ENCODE measurements around the gene DLGAP1. TPM values are rescaled to one million over a fixed set of nuclear protein-coding genes. Genes with fewer than 3 reads are reported as not detected.

Gene DLGAP1
- total RNA-seq, 4 donors from 2014 or later, result 0.22 to 1.5 (median 0.56) TPM

DNA sequence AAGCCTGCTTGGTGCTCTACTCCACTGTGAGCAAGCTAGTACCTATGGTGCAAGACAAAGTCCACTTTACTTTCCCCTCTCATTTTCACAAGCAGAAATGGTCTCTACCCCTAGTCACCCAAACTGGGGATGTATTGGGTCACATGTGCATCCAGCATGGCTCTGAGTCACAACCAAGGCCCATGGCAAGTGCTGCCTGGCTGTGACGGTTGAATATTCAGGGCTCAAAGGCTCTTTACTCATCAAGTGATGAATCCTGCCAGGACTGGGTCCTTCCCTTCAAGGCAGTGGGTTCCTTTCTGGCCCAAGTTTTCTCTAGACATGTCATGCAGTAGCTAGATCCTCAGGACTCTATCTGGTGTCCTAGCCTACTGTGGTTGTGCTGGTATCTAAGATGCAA is 311.5 kb downstream of the DLGAP1 start:
- 100% methylated on average over 1 of the region's 1 CpG; no CpG with 5 or more reads in 1 of the 2 donors for WGBS, 2 donors (ENCODE audit: low coverage in 1 of 2)
- Histone ChIP-seq H3K36me3 (no peaks in the 10 kb centered on the region), H3K9me3 (no peaks in the 10 kb centered on the region), H3K27ac (no peak overlapping the region), H3K4me1 (no peaks in the 10 kb centered on the region), H3K27me3 (peaks cover 4% of the 10 kb centered on the region), H3K4me3 (no peak overlapping the region)
- ATAC-seq, result no peak
- TF ChIP-seq POLR2A (IDR thresholded peaks at IDR 0.05) (no peak), EP300 (IDR thresholded peaks at IDR 0.05) (no peak), POLR2AphosphoS5 (IDR thresholded peaks at IDR 0.05) (no peak)
- TF ChIP-seq, protein P1, sequence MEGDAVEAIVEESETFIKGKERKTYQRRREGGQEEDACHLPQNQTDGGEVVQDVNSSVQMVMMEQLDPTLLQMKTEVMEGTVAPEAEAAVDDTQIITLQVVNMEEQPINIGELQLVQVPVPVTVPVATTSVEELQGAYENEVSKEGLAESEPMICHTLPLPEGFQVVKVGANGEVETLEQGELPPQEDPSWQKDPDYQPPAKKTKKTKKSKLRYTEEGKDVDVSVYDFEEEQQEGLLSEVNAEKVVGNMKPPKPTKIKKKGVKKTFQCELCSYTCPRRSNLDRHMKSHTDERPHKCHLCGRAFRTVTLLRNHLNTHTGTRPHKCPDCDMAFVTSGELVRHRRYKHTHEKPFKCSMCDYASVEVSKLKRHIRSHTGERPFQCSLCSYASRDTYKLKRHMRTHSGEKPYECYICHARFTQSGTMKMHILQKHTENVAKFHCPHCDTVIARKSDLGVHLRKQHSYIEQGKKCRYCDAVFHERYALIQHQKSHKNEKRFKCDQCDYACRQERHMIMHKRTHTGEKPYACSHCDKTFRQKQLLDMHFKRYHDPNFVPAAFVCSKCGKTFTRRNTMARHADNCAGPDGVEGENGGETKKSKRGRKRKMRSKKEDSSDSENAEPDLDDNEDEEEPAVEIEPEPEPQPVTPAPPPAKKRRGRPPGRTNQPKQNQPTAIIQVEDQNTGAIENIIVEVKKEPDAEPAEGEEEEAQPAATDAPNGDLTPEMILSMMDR (IDR thresholded peaks at IDR 0.05), result no peak

- Histone ChIP-seq H3K27me3 (peaks cover 4% of the 10 kb centered on the region), H3K4me1 (no peaks in the 10 kb centered on the region), H3K9me3 (no peaks in the 10 kb centered on the region), H3K36me3 (no peaks in the 10 kb centered on the region), H3K27ac (no peak overlapping the region), H3K4me3 (no peak overlapping the region)
- no peak for ATAC-seq
- TF ChIP-seq POLR2AphosphoS5 (IDR thresholded peaks at IDR 0.05), result no peak
- TF ChIP-seq, protein P1 (IDR thresholded peaks at IDR 0.05), result no peak
- no peak for TF ChIP-seq EP300 (IDR thresholded peaks at IDR 0.05)
- TF ChIP-seq POLR2A (IDR thresholded peaks at IDR 0.05), result no peak
- 70 to 93% methylated on average over 2 to 3 of the region's 5 CpGs for WGBS, 2 donors (ENCODE audit: low coverage in 1 of 2)
These were observed 312.2 kb downstream of the DLGAP1 start for GRCh38 chr18:4142876-4143275.

DNA sequence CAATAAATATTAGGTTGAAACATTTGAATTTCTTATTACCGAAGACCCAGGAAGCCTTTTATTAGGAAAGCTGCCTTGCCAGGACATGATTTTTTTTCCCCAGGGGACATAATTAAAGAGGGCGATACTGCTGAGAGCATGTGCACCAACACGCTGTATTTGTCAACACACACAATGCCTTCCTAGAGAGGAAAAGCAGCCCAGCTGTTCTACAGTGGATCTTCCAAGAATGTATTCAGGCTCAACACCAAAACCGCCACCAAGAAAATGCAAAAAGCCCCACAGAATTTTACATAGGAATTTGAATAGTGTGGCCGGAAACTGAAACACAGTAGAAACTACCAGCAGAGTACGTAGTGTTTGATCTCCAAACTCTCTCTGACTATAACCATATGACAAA is 320.4 kb downstream of the DLGAP1 start:
- H3K36me3 ChIP-seq, result no peaks in the 10 kb centered on the region
- H3K4me1 ChIP-seq, result no peaks in the 10 kb centered on the region
- H3K4me3 ChIP-seq, result no peak overlapping the region
- no peaks in the 10 kb centered on the region for H3K27me3 ChIP-seq
- H3K27ac ChIP-seq, result no peak overlapping the region
- 44 to 54% methylated on average over 5 to 6 of the region's 6 CpGs for WGBS, 2 donors (ENCODE audit: low coverage in 1 of 2)
- TF ChIP-seq POLR2AphosphoS5 (IDR thresholded peaks at IDR 0.05) (no peak), POLR2A (IDR thresholded peaks at IDR 0.05) (no peak), EP300 (IDR thresholded peaks at IDR 0.05) (no peak)
- TF ChIP-seq, protein P1 (IDR thresholded peaks at IDR 0.05), result no peak
- H3K9me3 ChIP-seq, result no peaks in the 10 kb centered on the region
- no peak for ATAC-seq

DNA sequence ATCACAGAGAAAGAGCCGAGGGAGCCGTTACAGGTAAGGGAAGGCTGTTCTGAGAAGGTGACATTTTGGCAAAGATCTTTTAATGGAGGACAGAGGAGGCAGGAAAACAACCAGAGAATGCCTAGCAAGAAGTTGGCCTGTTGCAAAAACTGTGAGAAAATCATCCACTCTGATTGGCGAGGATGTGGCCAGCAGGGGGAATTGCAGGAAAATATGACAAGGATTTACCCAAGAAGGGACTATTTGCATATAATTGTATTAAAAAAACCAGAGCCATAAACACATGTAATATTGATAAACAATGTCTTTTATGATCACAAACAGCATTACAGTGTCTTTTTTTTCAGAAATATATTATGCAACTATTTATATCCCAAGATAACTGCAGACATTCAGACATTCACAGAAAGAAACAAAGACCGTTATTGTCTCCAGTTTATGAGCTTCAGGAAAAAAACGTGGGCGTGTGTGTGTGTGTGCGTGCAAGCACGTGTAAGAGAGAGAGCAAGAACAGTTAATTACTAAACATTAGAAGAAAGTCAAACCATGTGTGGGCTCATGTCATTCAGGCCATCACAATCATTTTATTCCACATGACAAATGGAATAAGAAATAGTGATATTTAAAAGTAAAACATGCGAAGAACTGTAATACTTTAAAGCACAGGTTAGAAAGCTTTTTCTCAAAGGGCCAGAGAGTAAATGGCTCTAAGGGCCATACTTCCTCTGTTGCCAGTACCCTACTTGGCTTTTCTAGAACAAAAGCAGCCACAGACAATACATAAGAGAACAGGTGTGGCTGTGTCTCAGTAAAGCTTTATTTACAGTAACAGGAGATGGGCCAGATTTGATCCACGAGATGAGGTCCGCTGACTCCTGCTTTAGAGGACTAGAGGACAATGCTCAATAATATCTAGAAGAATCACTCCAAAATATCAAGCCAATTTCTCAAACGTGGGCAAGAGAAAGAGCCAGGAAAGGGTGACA is 324.1 kb downstream of the DLGAP1 start:
- no peaks in the 10 kb centered on the region for H3K9me3 ChIP-seq
- no peaks in the 10 kb centered on the region for H3K4me1 ChIP-seq
- no peaks in the 10 kb centered on the region for H3K27me3 ChIP-seq
- no peaks in the 10 kb centered on the region for H3K36me3 ChIP-seq
- WGBS, 2 donors (ENCODE audit: low coverage in 1 of 2), result 44 to 60% methylated on average over 9 to 12 of the region's 12 CpGs
- no peak for TF ChIP-seq POLR2AphosphoS5 (IDR thresholded peaks at IDR 0.05)
- TF ChIP-seq EP300 (IDR thresholded peaks at IDR 0.05), result no peak
- TF ChIP-seq, protein P1 (IDR thresholded peaks at IDR 0.05), result no peak
- no peak for TF ChIP-seq POLR2A (IDR thresholded peaks at IDR 0.05)
- H3K4me3 ChIP-seq, result no peak overlapping the region
- no peak overlapping the region for H3K27ac ChIP-seq
- ATAC-seq, result no peak

GRCh38 chr18:4126939-4127338 is 328.2 kb downstream of the DLGAP1 start:
- Histone ChIP-seq H3K4me1 (peaks cover 0 to 2% (median 0%) of the 10 kb centered on the region in 3 donors), H3K27me3 (no peaks in the 10 kb centered on the region), H3K9me3 (no peaks in the 10 kb centered on the region), H3K36me3 (no peaks in the 10 kb centered on the region), H3K27ac (no peak overlapping the region), H3K4me3 (no peak overlapping the region)
- WGBS, 2 donors (ENCODE audit: low coverage in 1 of 2), result 53 to 89% methylated on average over 1 of the region's 1 CpG
- no peak for ATAC-seq
- no peak for TF ChIP-seq POLR2AphosphoS5 (IDR thresholded peaks at IDR 0.05)
- TF ChIP-seq, protein P1 (IDR thresholded peaks at IDR 0.05), result no peak
- no peak for TF ChIP-seq EP300 (IDR thresholded peaks at IDR 0.05)
- TF ChIP-seq POLR2A (IDR thresholded peaks at IDR 0.05), result no peak

Measured in gastroesophageal sphincter (tissue), 4 donors.